HG03095 (cell line): ENCODE measurements around the gene TMEM69.
A peak's percentile ranks its signal among the peaks of the same experiment; 100 is the strongest.
"Not testable (repeated sequence)": the region's sequence is repeated elsewhere in the genome, so short reads cannot be mapped to it uniquely, and the experiment has no call there.

Experiments
- ATAC-seq: cut with Tn5 transposase; IDR thresholded peaks from one replicate; pipeline ENCODE4 v1.9.1; 2021; ENCODE audit warnings: moderate library complexity; ENCODE audit not compliant: unreplicated experiment

The TMEM69 gene

DNA sequence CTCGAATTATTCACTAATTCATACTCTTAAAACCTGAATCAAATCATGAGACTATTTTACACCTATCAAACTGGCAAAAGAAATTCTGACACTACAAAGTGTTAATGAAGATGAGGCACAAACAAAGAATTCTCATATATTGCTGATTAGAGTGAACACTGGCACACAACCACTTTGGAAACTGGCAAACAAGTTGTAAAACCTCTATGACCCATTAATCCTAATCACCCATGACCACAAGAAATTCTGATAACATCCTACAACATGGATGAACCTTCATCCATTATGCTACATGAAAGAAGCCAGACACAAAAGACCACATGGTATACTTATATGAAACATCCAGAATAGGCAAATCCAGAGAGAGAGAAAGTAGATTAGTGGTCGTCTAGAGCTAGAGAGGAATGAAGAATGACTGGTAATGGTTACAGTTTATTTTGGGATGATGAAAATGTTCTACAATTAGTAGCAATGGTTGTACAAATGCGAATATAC is 10.2 kb upstream of the TMEM69 start:
- no peak for ATAC-seq

GRCh38 chr1:45678489-45678888 is 9.5 kb upstream of the TMEM69 start:
- ATAC-seq: no peak

DNA sequence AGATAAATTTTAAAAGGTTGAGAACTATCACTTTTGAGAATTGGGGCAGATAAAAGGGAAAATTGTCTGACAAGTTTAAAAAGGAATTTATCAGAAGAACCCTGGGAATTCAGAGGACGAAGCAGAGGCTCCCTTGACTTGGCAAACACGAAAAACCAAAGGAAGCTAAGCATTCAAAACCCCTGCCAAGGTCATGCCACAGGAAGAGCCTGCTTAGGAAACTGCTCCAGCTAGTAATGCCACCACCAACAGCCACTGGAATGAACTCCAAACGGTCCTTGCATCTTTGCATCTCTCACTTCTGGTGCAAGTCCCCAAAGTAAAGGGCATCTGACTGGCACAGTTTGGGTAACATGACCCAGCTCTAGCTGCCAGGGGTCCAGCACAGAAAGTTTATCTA is 8.9 kb upstream of the TMEM69 start:
- ATAC-seq: no peak

GRCh38 chr1:45682942-45683341 is 5.0 kb upstream of the TMEM69 start:
- no peak for ATAC-seq

DNA sequence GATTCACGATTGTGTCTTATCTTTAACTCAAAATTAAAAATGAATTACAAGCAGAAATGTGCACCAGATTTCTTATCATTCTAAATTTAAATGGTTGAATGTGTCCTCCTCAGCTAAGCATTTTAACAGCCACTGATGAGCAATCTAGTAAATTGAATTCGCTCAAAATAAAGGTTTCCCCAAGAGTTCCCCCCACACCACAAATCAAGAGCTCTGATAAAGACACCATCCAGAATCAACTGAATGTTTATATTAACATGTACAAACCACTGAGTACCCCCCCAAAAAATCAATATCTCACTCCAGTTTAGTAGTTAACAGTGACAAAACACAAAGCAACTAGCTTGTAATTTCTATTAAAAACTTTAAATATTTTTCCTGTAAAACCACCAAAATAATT is 3.6 kb upstream of the TMEM69 start:
- ATAC-seq: no peak

DNA sequence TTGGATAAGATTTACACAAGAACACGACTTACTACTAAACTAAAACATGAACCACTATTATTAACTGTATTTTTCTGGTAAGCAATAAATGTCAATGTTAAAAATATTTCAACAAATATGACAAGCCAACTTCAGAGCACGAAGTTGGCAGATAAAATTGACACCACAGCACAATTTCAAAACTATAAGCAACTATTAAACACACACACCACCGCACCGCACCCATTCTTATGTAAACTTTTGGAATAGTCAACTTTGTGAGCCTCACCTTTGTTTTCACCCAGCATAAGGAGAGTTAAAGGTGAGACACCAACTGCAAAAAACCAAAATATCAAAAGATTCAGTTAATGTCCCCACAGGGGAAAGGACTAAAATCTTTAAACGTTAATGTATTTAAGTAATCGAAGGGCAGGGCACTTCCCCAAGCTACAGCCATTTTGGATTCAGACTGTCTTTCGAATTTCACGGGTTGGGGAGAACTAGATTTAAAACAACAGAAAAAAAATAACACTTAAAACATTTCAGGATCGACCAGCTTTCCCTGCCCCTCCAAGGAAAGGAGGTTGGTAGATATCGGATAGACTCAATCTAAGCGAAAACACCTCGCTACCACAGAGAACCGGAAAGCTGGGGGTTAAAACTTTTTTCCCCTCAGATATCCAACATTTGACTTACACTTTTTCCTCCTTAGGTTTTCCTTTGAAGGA is 2.5 kb upstream of the TMEM69 start:
- ATAC-seq: no peak

- ATAC-seq: peak; percentile 20
These were observed 2.0 kb upstream of the TMEM69 start for GRCh38 chr1:45686015-45686287.

DNA sequence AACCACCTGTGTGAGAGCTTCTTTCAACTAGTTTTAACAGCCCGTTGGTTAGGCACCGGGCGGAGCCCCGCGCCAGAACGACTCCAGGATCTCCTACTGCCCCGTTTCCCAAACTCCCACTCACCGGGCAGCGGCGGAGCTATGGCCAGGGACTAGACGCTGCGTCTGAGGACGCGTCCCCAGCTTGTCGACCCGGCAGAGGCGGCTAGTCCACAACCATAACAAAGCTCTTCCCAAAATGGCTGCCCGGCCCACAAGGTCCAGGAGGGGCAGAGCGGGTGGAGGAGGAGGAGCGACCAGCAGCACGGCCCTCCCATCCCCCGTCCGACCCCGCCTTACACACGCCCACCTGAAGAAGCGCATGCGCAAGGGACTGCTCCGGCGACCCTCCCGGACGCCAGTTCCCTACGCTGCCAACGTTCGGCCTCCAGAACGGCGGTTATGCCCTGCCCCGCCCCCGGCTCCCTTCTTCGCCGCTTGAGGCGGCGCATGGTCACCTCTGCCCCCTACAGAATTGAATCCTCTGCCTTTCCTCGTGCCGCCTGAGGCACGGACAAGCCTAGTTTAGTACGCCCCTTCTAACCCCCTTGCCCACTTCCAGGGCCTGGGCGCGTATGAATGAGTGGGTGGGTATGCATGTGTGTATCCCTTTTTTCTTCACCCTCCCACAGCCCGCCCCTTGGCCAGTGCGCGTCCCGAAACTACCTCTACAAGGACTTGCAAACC is 1.5 kb upstream of the TMEM69 start, which contains the start of gene GPBP1L1:
GPBP1L1 (minus strand) TSS at position 246 of the 726 bp plus-strand sequence. CDS start 27,446 bp downstream, outside the sequence.
- ATAC-seq: peak; percentile 46

DNA sequence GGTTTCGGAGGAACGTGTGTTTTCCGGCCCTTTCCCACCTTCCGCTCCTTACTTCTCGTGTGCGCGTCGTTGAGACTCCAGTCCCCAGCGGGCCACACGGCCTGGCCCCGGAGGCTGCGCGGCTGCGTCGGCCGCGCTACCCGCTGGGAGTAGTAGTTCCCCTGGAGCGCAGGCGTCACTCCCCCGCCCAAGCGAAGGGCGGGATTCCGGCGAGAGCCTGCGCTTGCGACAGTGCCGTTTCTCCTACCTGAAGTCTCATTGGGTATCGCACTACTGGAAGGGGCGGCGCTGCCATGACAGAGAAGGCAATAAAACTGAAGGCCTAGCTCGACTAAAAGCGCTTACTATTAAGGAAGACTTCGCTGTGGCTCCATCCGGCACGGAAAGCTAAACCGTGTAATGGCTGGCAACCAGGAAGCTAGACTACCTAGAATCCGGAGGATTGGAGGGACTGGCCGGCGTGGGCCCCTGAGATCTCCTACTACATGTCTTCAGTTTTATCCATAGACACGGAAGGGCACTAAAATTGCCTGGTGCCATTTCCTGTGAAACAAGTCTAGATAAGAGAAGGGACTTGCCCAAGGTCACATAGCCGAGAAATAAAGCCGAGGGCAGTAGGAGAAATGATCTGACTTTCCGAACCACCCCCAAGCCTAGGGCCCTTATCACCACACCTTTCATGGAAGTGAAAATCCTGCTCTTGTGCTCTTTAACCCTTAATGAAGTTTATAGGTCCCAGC is 797 bp upstream of the TMEM69 start:
- peak; percentile 81 for ATAC-seq

DNA sequence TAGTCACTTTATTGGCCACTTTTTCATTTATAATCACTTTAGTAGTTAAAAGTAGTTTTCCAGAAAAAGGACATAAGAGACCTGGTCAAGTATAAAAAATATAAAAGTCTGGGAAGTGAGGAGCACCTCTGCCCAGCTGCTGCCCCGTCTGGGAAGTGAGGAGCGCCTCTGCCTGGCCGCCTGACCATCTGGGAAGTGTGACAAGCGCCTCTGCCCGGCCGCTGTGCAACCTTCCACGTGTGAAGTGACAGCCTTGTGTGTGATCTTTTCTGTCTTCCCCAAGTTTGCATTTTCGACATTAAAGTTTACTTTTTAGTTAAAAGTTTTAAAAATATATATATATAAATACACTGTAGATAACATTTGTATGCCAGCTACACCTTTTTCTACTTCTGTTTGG is 5.8 kb downstream of the TMEM69 start:
- not testable (repeated sequence) for ATAC-seq

GRCh38 chr1:45694823-45695222 is 6.8 kb downstream of the TMEM69 start:
- ATAC-seq: no peak

DNA sequence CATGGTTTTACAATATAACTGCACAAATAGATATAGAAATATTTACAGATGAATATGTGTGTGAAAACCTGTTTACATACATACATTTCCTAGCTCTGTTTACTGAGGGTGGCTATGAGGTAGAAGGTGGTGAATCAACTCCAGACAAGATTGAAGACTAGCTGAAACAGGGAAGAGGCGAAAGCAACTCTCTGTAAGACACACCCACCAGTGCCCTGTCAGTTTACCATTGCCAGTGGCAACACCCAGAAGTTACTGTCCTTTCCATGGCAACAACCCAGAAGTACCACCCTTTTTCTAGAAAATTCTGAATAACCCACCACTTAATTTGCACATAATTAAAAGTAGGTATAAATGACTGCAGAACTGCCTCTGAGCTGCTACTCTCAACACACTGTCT is 16.7 kb downstream of the TMEM69 start:
- no peak for ATAC-seq

DNA sequence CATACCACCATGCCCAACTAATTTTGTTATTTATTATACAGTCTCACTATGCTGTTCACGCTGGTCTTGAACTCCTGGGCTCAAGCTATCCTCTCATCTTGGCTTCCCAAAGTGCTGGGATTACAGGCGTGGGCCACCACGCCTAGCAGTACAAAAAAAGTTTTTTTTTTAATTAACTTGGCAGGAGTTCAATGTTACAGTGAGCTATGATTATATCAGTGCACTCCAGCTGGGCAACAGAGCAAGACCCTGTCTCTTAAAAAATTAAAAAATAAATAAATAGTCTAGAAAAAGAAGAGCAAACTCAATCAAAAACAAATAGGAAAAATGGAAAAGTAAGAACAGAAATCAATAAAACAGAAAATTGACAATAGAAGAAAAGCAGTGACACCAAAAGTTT is 25.7 kb downstream of the TMEM69 start:
- ATAC-seq: no peak

- no peak for ATAC-seq
These were observed 28.7 kb downstream of the TMEM69 start for GRCh38 chr1:45716700-45717099.

DNA sequence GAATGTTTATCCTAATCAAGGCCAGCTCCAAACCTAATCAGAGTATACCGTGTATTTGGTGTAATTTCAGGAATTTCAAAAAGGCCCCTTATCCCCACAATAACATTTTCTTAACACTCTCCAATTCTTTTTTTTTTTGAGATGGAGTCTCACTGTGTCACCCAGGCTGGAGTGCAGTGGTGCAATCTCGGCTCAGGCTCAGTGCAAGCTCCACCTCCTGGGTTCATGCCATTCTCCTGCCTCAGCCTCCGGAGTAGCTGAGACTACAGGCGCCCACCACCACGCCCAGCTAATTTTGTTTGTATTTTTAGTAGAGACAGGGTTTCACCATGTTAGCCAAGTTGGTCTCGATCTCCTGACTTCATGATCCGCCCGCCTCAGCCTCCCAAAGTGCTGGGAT is 29.4 kb downstream of the TMEM69 start:
- ATAC-seq: not testable (repeated sequence)

DNA sequence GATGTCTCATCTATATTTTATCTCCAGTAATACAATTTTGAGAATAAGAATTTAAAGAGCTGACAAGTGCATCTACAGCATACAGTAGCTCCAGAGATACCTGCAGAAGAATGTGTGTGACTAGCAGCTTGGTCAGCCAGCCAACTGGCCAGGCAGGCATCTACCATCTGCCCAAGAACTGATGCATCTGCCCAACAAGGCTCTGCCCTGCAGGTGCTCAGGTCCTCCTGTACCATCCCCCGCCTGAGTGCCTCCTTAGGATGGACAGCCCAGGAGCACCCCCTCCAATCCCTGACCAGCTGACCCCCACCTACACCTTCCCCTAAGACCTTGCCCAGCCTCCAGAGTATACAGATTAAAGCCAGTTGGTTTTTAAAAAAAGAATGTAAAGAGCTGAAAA is 30.3 kb downstream of the TMEM69 start:
- no peak for ATAC-seq

DNA sequence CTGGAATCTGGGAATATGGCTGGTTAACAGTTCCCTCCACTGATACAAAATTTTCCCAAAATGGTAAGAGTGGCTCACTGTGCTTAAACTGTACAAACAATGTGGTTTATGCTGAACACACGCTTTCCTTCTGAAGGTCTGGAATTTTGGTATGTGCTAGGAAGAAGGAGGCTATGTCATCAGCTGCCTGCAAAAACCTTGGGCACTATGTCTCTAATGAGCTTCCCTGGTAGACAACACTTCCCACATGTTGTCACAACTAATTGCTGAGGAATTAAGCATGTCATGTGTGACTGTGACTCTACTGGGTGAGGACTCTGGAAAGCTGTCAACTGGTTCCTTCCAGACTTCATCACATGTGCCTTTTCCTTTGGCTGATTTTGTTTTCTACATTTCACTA is 33.2 kb downstream of the TMEM69 start:
- ATAC-seq: no peak

DNA sequence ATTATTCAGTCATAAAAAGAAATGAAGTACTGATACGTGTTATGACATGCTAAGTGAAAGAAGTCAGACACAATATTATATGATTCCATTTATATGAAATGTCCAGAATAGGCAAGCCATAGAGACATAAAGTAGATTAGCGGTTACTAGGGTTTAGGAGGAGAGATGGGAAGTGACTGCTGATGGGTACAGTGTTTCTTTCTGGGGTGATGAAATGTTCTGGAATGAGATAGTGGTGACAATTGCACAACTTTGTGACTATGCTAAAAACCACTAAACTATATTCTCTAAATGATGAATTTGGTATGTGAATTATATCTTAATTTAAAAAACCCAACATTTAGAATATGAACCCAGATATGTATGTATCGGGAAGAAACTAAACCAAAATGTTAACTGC is 34.8 kb downstream of the TMEM69 start:
- no peak for ATAC-seq

GRCh38 chr1:45723248-45723930 is 35.4 kb downstream of the TMEM69 start:
- ATAC-seq: no peak

DNA sequence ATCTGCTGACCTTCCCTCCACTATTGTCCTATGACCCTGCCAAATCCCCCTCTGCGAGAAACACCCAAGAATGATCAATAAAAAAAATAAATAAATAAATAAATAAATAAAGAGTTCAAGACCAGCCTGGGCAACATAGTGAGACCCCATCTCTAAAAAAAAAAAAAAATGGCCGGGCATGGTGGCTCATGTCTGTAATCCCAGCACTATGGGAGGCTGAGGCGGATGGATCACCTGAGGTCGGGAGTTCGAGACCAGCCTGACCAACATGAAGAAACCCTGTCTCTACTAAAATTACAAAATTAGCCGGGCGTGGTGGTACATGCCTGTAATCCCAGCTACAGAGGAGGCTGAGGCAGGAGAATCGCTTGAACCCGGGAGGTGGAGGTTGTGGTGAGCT is 38.0 kb downstream of the TMEM69 start:
- not testable (repeated sequence) for ATAC-seq

DNA sequence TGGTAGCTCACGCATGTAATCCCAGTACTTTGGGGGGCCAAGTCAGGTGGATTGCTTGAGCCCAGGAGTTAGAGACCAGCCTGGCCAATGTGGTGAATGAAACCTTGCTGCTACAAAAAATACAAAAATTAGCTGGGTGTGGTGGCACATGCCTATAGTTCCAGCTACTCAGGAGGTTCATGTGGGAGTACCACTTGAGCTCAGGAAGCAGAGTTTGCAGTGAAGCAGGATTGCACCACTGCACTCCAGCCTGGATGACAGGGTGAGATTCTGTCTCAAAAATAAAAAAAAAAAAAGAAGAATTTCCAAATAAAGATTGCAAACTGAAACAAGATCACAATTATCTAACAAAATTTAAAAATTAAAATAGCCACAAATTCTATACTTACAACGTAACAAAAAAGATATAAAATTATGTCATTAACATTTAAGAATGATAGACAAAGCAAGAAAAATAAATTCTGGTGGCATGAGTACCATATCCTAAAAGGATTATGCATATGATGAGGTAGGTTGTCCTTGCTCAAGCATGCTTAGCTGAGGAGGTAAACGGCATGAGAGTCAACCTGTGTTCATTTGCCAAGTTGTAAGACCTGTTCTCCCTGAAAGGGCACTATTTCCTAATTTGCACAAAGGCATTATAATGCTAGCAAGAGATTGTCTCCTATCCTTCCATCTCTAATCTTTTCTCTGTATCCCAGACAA is 42.2 kb downstream of the TMEM69 start:
- ATAC-seq: no peak
